Body of pancreas (tissue), 4 donors: Measurements from ENCODE around the gene ATP5PO. TPM values are rescaled to one million over a fixed set of nuclear protein-coding genes. Genes with fewer than 3 reads are reported as not detected.

ENCODE experiments used
- ATAC-seq: fragments of 150-250 bp; one replicate; pipeline ENCODE4 v1.9.1; 2016
- DNase-seq, 4 donors: peaks; one replicate each; pipeline ENCODE4 v3.0.0-alpha.2; 2019
- H3K27ac ChIP-seq, 4 donors: fragments of 200-600 bp; sonication (generic); 1 replicate in 3 of 4; 2 replicates in 1 of 4; pipeline versions ENCODE4 v1.5.1 to v1.6.1; 2016 to 2019; ENCODE audit warnings: mild to moderate bottlenecking in 1 of 4, mixed read lengths in 1 of 4, moderate library complexity in 1 of 4
- H3K27me3 ChIP-seq, 2 donors: fragments of 200-600 bp; sonication (generic); one replicate each; pipeline ENCODE4 v1.6.0; 2016; ENCODE audit warnings: mild to moderate bottlenecking in 1 of 2
- H3K36me3 ChIP-seq, 2 donors: fragments of 200-600 bp; sonication (generic); replicated peaks in 1 of 2; 2 replicates each; pipeline ENCODE4 v1.5.1; 2016; ENCODE audit warnings: low read depth in 2 of 2; ENCODE audit not compliant: insufficient read depth in 1 of 2
- H3K4me1 ChIP-seq: fragments of 200-600 bp; sonication (generic); one replicate; pipeline ENCODE4 v1.6.0; 2016
- H3K4me3 ChIP-seq, 2 donors: fragments of 200-600 bp; sonication (generic); 1 replicate in 1 of 2; 2 replicates in 1 of 2; pipeline ENCODE4 v1.5.1; 2016 to 2019
- H3K9me3 ChIP-seq, 3 donors: fragments of 200-600 bp; sonication (generic); 1 replicate in 2 of 3; 2 replicates in 1 of 3; pipeline ENCODE4 v1.5.1; 2016
- CTCF ChIP-seq, 7 experiments: fragments of 450-650 bp in 4 of 7; fragments of 200-600 bp in 3 of 7; sonication (generic) in 3 of 7; IDR thresholded peaks; one replicate each; pipeline ENCODE4 v1.5.1; 2016 to 2019; ENCODE audit warnings: antibody characterized with exemption in 7 of 7
- POLR2A ChIP-seq, 3 donors: fragments of 450-650 bp; IDR thresholded peaks; one replicate each; pipeline ENCODE4 v1.6.1; 2016; ENCODE audit warnings: antibody characterized with exemption in 3 of 3, mild to moderate bottlenecking in 2 of 3
- WGBS, 2 donors: methylation state at CpG; one replicate each; pipeline ENCODE4 v1.1.5; 2017; 5-methylcytosine and 5-hydroxymethylcytosine counted together
- intact Hi-C: fragments of 100-400 bp; cut with DNase I; formaldehyde crosslinking; loops from one replicate; pipeline ENCODE4 v1.15.1; 2023
- total RNA-seq, 2 donors: library from RNA; depleted of rRNA; stranded (reverse); fragments of >200 nt; gene quantifications; one replicate each; pipeline ENCODE4 v1.1.0, GENCODE V29; 2016

Gene ATP5PO
- total RNA-seq, 2 donors from 2014 or later: 79.1 to 85.0 TPM

- Histone ChIP-seq H3K4me3 (no peak overlapping the region), H3K27me3 (no peaks in the 10 kb centered on the region), H3K27ac (no peak overlapping the region), H3K36me3 (peaks cover 0 to 3% of the 10 kb centered on the region in 2 donors), H3K9me3 (no peaks in the 10 kb centered on the region), H3K4me1 (peaks cover 17% of the 10 kb centered on the region)
- ATAC-seq (no peak), DNase-seq (no peak)
- TF ChIP-seq POLR2A (IDR thresholded peaks at IDR 0.05) (no peak), CTCF (IDR thresholded peaks at IDR 0.05) (no peak)
- intact Hi-C loops: loop anchor here (10.0 kb wide), 1 partner anchor 707 kb away; no protein-coding TSS in a partner anchor
- 62 to 64% methylated on average over 4 of the region's 4 CpGs for WGBS, 2 donors
Observed at GRCh38 chr21:33917421-33917820, 1.8 kb upstream of the ATP5PO start.

GRCh38 chr21:33916200-33916567 lies 580 bp upstream of the ATP5PO start:
- H3K9me3 ChIP-seq: no peaks in the 10 kb centered on the region
- H3K27ac ChIP-seq: peak overlapping the region in 3 of 4 donors; percentile 68 to 84 (median 75)
- peaks cover 0 to 3% of the 10 kb centered on the region in 2 donors for H3K36me3 ChIP-seq
- no peaks in the 10 kb centered on the region for H3K27me3 ChIP-seq
- peaks cover 17% of the 10 kb centered on the region for H3K4me1 ChIP-seq
- no peak for DNase-seq
- no peak for ATAC-seq
- intact Hi-C loops: loop anchor here (10.0 kb wide), 1 partner anchor 709 kb away; no protein-coding TSS in a partner anchor
- no peak overlapping the region for H3K4me3 ChIP-seq
- TF ChIP-seq CTCF (IDR thresholded peaks at IDR 0.05) (no peak), POLR2A (IDR thresholded peaks at IDR 0.05) (no peak)
- 55% methylated on average over 5 of the region's 5 CpGs for WGBS, 2 donors

- Histone ChIP-seq H3K4me3 (no peak overlapping the region), H3K36me3 (peaks cover 4 to 16% of the 10 kb centered on the region in 2 donors), H3K27me3 (no peaks in the 10 kb centered on the region), H3K9me3 (no peaks in the 10 kb centered on the region), H3K4me1 (peaks cover 17% of the 10 kb centered on the region), H3K27ac (no peak overlapping the region)
- DNase-seq: no peak
- intact Hi-C loops: loop anchor here (10.0 kb wide), 1 partner anchor 711 kb away; no protein-coding TSS in a partner anchor
- no peak for ATAC-seq
- WGBS, 2 donors: 74 to 87% methylated on average over 5 of the region's 5 CpGs
- no peak for TF ChIP-seq CTCF (IDR thresholded peaks at IDR 0.05)
- TF ChIP-seq POLR2A (IDR thresholded peaks at IDR 0.05): no peak
Observed at GRCh38 chr21:33914188-33914587, 1.4 kb downstream of the ATP5PO start.

- Histone ChIP-seq H3K36me3 (peaks cover 9 to 47% of the 10 kb centered on the region in 2 donors), H3K9me3 (no peaks in the 10 kb centered on the region), H3K27me3 (no peaks in the 10 kb centered on the region), H3K4me1 (peaks cover 9% of the 10 kb centered on the region), H3K27ac (no peak overlapping the region), H3K4me3 (no peak overlapping the region)
- ATAC-seq: no peak
- WGBS, 2 donors: 78 to 88% methylated on average over 6 of the region's 6 CpGs
- intact Hi-C loops: loop anchor here (10.0 kb wide), 1 partner anchor 715 kb away; no protein-coding TSS in a partner anchor
- TF ChIP-seq POLR2A (IDR thresholded peaks at IDR 0.05) (no peak), CTCF (IDR thresholded peaks at IDR 0.05) (no peak)
- no peak for DNase-seq
Observed at GRCh38 chr21:33909756-33910155, 5.8 kb downstream of the ATP5PO start.

GRCh38 chr21:33908760-33909159 lies 6.8 kb downstream of the ATP5PO start:
- Histone ChIP-seq H3K27me3 (no peaks in the 10 kb centered on the region), H3K9me3 (no peaks in the 10 kb centered on the region), H3K4me1 (no peaks in the 10 kb centered on the region), H3K27ac (no peak overlapping the region), H3K4me3 (no peak overlapping the region), H3K36me3 (peaks cover 9 to 53% of the 10 kb centered on the region in 2 donors)
- WGBS, 2 donors: 77 to 82% methylated on average over 6 of the region's 6 CpGs
- ATAC-seq: no peak
- TF ChIP-seq CTCF (IDR thresholded peaks at IDR 0.05) (no peak), POLR2A (IDR thresholded peaks at IDR 0.05) (no peak)
- no peak for DNase-seq
- intact Hi-C loops: no loop called here
